Endothelial cell of hepatic sinusoid (primary cell): ENCODE measurements around the gene MAP3K10.
"Not testable (repeated sequence)": the region's sequence is repeated elsewhere in the genome, so short reads cannot be mapped to it uniquely, and the experiment has no call there.

Experiments
- in situ Hi-C: cut with HindIII; loops from 2 replicates; pipeline ENCODE4 v1.10.0; 2017; ENCODE audit warnings: low sequenced_read_pairs

Gene MAP3K10

GRCh38 chr19:40171293-40171692, 19.9 kb upstream of the MAP3K10 start:
- in situ Hi-C loops, result not testable (repeated sequence)

GRCh38 chr19:40174092-40174491, 17.1 kb upstream of the MAP3K10 start:
- in situ Hi-C loops, result no loop called here

- in situ Hi-C loops, result no loop called here
Observed at GRCh38 chr19:40175820-40176219, 15.4 kb upstream of the MAP3K10 start.

- in situ Hi-C loops, result no loop called here
Observed at GRCh38 chr19:40177286-40178070, 13.7 kb upstream of the MAP3K10 start.

GRCh38 chr19:40178756-40179155, 12.5 kb upstream of the MAP3K10 start:
- in situ Hi-C loops, result no loop called here

- in situ Hi-C loops, result no loop called here
Observed at GRCh38 chr19:40184273-40184672, 7.0 kb upstream of the MAP3K10 start.

GRCh38 chr19:40191836-40192646, 815 bp downstream of the MAP3K10 start:
- in situ Hi-C loops, result loop anchor here (5.0 kb wide), 1 partner anchor 55 kb away; no protein-coding TSS in a partner anchor

GRCh38 chr19:40192758-40193586, 1.7 kb downstream of the MAP3K10 start:
- in situ Hi-C loops, result loop anchor here (5.0 kb wide), 1 partner anchor 56 kb away; no protein-coding TSS in a partner anchor

GRCh38 chr19:40193587-40193849, 2.3 kb downstream of the MAP3K10 start:
- in situ Hi-C loops, result loop anchor here (5.0 kb wide), 1 partner anchor 56 kb away; no protein-coding TSS in a partner anchor

GRCh38 chr19:40198272-40198990, 7.2 kb downstream of the MAP3K10 start:
- in situ Hi-C loops, result no loop called here

- in situ Hi-C loops, result no loop called here
Observed at GRCh38 chr19:40200341-40201099, 9.3 kb downstream of the MAP3K10 start.

GRCh38 chr19:40204381-40204780, 13.2 kb downstream of the MAP3K10 start:
- in situ Hi-C loops, result no loop called here

- in situ Hi-C loops, result no loop called here
Observed at GRCh38 chr19:40205760-40206159, 14.5 kb downstream of the MAP3K10 start.

- in situ Hi-C loops, result no loop called here
Observed at GRCh38 chr19:40208602-40209001, 17.4 kb downstream of the MAP3K10 start.

- in situ Hi-C loops, result no loop called here
Observed at GRCh38 chr19:40210889-40211288, 19.7 kb downstream of the MAP3K10 start.

- in situ Hi-C loops, result no loop called here
Observed at GRCh38 chr19:40213251-40213829, 22.1 kb downstream of the MAP3K10 start.

GRCh38 chr19:40213882-40214570, 22.8 kb downstream of the MAP3K10 start:
- in situ Hi-C loops, result no loop called here

- in situ Hi-C loops, result no loop called here
Observed at GRCh38 chr19:40214936-40215335, 23.7 kb downstream of the MAP3K10 start.
